CD4-positive, alpha-beta T cell treated with Interleukin-2 at 100 ng/mL for 4 hours (primary cell): Measurements from ENCODE around the gene KCNQ5.
"Not testable (repeated sequence)": the region's sequence is repeated elsewhere in the genome, so short reads cannot be mapped to it uniquely, and the experiment has no call there.

Experiments
- DNase-seq: peaks from one replicate; pipeline ENCODE4 v3.0.0-alpha.2; 2020; ENCODE audit warnings: low spot score

KCNQ5 gene

DNA sequence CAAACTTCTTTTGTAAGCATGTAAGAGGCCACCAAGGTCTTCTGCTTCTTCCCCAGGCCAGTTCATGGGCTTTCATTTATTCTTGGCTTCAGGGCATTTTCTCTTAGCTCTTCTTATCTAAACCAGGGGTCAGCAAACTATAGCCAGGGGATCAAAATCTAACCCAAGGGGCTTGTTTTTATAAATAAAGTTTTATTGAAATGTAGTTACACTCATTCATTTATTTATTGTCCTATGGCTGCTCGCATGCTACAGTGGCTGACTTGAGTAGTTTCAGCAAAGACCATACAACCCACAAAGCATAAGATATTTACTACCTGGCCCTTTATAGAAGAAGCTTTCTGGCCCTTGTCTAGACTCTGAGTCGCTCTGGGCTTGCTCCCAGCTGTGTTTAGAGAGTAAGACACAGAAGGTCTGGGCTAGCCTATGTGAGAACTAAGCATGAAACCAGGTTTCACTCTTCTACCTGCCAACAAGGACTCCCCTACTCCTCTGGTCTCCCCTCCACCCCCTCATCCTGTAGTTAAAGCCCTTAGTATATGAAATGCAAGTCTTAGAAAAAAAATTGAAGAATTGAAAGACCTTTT, 560.2 kb downstream of the KCNQ5 start:
- DNase-seq = no peak

DNA sequence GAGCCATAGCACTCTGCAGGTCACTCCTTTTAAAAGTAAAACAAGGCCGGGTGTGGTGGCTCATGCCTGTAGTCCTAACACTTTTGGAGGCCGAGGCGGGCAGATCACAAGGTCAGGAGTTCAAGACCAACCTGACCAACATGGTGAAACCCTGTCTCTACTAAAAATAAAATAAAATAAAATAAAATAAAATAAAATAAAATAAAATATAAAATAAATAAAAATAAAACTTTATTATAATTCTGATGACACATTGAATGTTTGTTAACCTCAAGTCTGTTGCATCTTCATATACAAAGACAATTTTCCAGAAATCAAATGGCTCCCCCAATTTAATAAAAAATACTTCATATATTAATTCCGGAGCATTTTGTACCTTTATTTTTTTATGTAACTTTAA, 571.4 kb downstream of the KCNQ5 start:
- DNase-seq = not testable (repeated sequence)

DNA sequence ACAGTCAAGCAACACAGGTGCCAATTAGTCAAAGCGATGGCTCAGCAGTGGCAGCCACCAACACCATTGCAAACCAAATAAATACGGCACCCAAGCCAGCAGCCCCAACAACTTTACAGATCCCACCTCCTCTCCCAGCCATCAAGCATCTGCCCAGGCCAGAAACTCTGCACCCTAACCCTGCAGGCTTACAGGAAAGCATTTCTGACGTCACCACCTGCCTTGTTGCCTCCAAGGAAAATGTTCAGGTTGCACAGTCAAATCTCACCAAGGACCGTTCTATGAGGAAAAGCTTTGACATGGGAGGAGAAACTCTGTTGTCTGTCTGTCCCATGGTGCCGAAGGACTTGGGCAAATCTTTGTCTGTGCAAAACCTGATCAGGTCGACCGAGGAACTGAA, 572.9 kb downstream of the KCNQ5 start:
- DNase-seq = no peak

DNA sequence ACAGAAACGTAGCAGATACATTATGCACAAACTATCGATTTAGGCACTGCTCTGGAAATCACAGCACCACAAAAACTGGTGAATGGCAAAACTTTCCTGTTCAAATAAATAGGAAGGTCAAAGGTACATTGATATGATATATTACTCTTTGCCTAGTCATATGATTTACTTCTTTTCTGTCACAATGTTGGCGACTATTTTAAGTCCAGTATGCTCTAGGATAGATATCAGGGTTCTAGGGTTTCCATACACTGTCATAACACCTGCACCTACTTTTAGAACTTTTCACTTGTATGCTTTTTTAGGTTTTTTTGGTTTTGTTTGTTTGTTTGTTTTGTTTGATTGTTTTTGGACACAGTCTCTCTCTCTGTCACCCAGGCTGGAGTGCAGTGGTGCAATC, 578.4 kb downstream of the KCNQ5 start:
- DNase-seq = no peak

DNA sequence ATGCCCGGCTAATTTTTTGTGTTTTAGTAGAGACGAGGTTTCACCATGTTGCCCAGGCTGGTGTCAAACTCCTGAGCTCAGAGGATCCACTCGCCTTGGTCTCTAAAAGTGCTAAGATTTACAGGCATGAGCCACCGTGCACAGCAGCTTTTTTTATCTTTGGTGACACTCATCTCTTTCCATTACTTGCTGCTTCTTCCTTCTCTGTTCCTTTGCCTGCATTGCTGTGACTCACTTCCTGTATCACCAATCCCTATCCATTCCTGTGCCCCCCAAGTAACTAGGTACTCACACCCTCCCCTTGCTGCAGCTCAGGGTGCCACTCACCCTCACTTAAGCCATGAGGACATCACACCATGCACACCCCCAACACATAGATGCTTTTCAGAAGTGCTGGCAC, 578.9 kb downstream of the KCNQ5 start:
- DNase-seq = no peak

DNA sequence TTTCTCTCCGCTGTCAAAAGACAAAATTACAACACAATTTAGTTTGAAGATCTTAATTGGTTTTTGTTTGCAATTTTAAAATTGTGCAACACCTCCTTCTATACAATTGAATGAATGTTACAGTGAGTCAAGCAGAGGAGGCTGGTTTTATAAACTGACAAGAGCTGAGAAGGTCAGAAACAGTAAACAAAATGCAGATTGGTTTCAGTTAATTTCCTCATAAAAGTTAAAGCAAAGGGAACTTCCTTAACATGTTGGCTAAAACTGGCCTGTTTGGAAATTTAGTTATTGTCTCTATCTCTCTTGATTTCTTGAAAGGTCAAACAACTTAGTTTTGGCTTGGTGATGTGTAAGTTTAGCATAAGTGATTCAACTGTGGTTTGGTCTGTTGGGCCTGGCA, 581.2 kb downstream of the KCNQ5 start:
- DNase-seq = no peak

DNA sequence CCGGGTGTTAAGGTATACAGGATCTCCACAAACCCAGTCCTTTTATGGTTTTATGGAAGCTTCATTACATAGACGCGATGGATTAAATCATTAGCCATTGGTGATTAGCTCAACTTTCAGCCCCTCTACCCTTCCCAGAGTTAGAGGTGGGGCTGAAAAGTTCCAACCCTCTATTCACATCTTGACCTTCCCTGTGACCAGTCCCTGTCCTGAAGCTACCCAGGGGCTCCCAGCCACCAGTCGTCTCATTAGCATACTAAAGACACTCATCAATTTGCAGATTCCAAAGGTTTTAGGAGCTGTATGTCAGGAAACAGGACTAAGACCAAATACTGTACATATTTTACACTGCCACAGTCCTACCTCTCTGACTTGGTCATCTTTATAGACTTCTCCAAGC, 582.4 kb downstream of the KCNQ5 start:
- DNase-seq = no peak

DNA sequence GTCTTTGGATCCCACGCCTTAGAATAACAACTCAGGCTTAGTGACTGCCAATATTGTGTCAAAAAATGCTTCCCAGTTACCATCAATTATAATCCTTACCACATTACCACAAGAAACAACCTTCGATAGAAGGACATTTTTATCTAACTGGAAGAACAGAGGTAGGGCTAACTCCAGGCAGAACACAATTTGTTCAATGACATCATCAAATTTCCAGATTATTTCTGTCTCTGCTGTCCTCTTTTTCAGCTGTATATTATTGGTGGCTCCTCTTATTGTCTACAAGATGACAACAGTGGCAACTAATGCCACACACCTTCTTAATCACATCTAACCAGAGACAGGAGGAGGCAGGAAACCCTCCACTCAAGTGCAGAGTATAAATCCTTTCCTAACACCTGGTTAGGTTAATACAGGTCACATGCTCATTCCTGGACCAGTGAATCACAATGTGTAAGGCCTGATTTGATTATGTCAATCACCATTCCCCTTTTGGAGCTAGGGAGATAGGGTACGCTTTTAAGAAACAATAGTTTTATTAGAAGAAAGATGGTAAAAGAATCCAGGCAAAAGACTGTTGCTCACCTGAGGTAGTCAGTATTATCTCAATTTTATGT, 585.5 kb downstream of the KCNQ5 start:
- no peak for DNase-seq

DNA sequence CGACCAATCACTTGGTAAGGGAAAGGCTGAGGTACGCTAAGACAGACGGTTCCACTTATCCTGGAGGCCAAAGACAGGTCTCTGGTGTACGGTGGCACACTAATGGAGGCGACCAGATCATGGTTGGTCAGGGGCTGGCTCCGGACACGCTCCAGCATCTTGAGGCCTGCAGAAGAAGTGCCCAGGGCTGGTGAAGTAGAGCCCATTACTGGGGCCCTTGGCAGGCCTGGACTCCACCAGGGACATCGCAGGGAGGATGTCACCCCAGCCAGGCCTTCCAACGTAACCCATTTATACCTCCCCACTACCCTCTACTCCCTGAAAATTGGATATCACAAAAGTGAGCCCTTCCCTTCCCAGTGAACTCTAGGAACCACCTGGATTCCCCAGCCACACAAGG, 587.3 kb downstream of the KCNQ5 start:
- no peak for DNase-seq

DNA sequence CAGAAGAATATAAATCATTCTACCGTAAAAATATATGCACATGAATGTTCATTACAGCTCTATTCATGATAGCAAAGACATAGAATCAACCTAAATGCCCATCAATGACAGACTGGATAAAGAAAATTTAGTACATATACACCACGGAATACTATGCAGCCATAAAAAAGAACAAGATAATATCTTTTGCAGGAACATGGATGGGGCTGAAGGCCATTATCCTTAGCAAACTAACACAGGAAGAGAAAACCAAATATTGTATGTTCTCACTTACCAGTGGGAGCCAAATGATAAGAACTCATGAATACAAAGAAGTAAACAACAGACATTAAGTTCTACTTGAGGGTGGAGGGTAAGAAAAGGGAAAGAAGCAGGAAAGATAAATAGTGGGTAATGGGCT, 595.0 kb downstream of the KCNQ5 start:
- no peak for DNase-seq

DNA sequence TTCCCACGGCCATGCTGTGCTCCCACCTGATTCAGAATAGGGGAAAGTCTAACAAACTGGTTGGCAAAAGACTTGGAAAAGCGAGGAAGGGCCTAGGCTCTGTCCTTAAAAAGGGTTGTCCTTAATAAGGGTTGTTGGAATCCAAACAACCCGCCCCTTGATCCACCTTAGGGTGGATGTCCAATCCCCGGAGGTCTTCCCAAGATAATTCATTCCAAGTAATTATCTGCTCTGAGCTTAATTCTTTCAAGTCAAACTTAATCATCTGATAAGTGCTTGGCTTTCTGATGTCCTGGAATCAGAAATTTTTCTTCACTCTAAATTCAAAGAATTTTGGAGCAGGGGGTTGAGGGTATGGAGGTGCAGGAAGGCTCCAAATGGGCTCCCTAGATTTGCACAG, 603.5 kb downstream of the KCNQ5 start, which contains the start of gene KHDC1L:
Gene KHDC1L, minus strand, starts transcription at position 101 of the 400 bp plus-strand sequence. Its CDS starts 88 bp downstream, at position 13.
- DNase-seq = no peak

DNA sequence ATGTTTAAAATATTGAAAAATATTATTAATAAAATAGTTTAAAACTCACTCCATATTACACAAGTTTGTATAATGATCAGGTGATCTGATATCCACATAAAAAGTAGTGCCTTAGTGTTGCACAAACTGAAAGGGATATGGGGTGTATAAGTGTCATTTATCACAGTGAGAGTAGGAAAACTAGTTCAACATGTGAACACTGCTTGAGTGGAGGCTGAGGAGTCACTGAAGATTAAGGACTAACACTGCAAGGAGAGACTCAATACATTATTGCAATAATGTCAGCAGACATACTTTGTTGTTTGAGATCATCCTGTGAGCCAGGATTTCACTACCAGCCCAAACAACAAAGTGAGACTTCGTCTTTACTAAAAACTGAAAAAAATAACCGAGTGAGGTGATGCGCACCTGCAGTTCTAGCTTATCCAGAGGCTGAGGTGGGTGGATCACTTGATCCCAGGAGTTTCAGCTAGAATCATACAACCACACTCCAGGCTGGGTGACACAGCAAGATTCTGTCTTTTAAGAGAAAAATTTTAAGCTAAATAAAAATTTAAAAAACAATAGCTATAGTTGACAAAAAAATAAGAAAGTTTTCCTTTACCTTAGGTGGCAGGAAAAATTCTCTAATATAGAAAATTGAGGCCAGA, 605.9 kb downstream of the KCNQ5 start:
- DNase-seq = no peak

DNA sequence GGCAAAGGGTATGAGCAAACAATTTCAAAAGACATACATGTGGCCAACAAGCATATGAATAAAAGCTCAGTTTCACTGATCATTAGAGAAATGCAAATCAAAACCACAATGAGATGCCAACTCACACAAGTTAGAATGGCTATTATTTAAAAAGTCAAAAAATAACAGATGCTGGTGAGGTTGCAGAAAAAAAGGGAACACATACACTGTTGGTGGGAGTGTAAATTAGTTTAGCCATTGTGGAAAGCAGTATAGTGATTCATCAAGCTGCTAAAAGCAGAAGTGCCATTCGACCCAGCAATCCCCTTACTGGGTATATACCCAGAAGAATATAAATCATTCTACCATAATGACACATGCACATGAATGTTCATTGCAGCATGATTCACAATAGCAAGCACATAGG, 610.1 kb downstream of the KCNQ5 start:
- DNase-seq = no peak

DNA sequence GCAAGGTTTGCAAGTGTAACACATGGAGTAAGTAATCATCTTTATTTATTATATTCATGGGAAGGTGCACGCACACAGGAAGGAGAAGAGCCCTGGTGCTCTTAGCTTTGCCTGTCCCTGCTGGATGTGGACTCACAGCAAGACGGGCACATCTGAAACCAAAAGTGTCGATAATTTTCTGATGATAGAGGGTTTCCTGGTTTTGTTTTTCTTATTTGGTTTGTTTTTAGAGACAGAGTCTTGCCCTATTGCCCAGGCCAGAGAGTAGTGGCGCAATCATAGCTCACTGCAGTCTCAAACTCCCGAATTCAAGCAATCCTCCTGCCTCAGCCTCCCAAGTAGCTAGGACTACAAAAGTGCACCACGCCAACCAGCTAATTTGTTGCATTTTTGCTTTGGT, 611.2 kb downstream of the KCNQ5 start:
- DNase-seq = no peak

DNA sequence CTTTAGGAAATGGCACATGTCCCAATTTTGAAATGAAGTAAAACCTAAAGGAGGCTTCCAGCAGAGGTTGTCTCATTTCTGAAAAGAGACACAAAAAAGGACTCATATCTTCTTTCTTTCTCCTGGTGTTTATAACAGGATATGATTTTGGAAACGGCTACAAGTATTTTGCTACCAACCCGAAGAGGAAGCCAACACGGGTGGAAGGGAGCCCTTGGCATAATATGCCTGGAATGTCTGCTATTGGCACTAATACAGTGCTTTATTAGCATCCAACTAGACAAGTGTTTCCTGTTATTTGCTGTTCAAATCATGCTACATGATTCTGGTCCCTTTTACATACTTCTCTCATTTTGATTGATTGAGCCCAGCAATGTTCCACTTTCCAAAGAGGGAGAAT, 612.1 kb downstream of the KCNQ5 start:
- not testable (repeated sequence) for DNase-seq

DNA sequence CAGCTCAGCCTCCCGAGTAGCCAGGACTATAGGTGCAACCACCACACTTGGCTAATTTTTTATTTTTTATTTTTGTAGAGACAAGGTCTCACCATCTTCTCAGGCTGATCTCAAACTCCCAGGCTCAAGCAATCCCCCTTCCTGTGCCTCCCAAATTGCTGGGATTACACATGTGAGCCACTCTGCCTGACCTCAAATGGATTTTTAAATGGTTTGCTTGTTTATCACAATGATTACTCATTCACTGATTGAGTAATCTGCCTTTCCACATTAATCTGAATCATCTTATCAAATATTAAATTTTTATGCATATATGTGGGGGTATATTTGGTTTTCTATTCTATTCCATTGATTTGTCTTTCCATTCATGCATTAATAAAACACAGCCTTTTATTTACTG, 612.9 kb downstream of the KCNQ5 start:
- no peak for DNase-seq

DNA sequence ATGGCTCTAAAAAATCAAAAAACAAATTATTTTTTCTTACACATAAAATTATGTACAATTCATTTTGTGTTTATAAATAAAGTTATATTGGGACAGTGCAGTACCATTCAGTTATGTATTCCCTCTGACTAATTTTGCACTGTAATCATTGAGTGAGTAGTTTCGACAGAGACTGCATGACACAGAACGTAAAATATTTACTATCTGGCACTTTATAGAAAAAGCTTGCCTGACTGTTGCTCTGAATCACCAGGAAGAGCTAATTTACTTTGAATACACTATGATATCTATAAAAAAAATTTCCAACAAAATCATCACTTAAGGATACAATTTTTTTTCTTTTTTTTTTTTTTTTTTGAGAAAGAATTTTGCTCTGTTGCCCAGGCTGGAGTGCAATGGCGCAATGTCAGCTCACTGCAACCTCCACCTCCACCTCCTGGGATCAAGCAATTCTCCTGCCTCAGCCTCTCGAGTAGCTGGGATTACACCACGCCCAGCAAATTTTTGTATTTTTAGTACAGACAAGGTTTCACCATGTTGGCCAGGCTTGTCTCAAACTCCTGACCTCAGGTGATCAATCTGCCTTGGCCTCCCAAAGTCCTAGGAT, 614.4 kb downstream of the KCNQ5 start:
- DNase-seq = no peak

DNA sequence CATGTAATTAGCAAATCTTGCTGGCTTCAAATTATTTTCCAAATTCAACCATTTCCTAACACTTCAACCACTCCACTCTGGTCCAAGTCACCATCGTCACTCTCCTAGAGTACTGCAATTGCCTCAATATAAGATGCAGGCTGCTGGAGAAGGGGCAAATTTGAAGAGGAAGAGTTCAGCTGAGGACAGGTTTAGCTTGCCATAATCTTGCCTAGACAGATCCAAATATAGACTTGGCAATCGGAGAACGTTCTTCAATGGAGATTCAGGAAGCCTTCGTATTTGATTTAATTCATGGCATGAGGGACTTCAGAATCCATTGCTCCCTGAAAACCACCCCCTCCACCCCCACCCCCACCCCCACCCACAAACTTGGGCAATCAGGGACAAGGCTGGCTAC, 618.9 kb downstream of the KCNQ5 start:
- no peak for DNase-seq

DNA sequence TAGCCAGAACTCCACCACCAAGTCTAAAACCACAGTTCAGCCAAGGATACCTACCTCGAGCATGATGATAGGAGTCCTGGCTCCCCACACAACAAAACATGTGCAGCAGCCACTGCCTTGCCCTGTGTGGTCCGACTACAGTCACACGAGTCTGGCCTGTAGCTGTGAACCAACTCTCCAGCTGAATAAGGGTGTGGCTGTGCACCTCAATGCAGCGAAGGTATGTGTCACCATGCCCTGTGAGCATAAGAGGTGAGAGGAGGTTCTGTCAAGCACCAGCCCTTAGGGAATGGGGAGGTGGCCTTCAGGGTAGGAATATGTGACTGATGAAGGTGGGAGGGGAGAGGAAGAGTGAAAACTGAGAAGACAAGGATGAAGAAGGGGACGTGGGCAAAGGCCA, 620.1 kb downstream of the KCNQ5 start:
- no peak for DNase-seq
